COLO668 (cell line): ENCODE results near the gene CFAP47.
"Not testable (repeated sequence)": the region's sequence is repeated elsewhere in the genome, so short reads cannot be mapped to it uniquely, and the experiment has no call there.

ENCODE experiments used
- DNase-seq: peaks from one replicate; lab custom pipeline; 2025; ENCODE audit not compliant: unreplicated experiment; lab: John Stamatoyannopoulos, UW

The CFAP47 gene, protein sequence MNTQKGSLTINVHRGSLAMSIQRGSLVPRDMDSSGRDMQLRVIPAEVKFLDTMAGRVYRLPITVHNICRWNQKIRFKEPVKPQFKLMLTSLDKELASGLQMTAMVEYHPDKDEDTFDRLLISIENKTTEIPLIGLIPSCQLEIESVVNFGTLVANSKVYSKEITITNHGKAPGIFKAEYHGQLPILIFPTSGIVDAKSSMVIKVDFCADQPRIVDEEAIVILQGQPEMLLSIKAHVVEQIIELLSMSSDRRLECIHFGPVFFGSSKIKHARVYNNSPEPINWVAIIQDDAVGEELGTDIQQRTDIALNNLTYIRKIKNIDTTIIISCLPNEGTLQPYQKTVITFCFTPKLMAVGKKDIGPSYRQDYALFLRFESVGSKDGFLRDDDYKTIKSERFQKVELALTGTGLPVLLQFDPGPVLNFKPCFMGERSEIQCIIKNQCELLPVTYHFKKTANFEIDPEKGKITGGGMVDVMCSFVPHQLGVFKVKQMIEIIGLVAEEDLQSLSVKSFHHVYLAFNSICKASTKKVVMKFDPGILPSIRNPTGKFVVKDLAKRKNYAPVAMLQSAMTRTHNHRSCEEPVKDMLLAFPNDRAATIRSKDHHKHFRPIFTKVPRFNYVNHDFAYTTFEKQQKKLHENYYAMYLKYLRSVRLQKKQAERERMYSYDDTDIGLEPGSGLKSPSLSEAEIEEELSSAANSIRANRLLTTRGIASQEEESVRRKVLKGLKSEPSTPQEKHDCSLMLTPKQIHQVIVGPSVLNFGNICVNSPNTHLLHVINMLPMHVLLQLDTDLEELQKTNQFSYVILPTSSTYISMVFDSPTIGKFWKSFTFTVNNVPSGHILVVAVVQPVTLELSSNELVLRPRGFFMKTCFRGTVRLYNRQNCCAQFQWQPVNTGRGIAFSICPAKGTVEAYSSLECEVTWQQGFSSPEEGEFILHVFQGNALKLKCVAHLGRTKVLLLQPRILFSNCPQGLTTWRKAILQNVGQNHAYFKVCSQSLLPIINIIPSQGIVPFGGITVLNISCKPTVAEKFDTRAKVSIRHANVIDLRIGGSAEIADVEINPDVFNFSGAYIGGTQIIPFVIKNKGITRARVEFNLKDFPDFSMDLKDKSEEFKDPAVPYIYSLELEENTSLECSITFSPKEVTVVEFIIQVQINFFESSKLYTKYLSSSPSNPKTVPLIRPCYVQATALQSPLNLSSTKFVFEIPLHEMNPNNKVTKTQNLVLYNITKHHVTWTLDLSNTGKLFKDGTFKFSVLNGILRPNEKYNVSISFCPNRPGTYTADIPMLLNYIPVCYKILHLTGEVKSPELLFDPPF (N-terminal part only)

DNA sequence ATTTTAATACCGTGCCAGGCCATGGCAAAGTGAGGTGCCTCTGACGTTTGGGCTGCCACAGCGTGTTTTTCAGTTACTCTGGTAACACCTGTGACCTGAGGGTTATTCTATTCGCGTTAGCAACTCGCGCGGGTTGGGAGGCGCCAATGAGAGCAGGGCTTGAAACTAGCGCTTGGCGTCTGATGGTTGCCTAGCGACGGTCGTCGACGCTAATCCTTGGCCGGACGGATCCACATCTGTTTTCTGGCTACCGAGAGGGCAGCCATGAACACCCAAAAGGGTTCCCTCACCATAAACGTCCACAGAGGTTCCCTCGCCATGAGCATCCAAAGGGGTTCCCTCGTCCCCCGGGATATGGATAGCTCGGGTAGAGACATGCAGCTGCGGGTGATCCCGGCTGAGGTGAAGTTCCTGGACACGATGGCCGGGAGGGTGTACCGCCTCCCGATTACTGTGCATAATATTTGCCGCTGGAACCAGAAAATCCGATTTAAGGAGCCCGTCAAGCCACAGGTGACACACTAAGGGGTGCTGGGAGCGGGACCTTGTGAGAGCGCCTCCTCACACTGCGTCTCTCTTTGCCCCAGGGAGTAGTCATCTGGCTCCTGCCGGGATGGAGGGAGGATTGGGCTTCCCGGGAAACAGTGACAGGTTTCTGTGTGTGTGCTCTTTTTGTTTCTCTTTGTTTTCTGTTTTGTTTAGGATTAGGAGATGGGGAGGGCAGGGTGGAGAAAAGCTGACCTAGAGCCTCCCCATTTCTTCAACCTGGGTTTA lies at the start of gene CFAP47:
Gene CFAP47, plus strand, starts transcription at position 199 of the 774 bp plus-strand sequence. Its CDS starts 66 bp downstream, at position 265.
- DNase-seq: peak; percentile 69

DNA sequence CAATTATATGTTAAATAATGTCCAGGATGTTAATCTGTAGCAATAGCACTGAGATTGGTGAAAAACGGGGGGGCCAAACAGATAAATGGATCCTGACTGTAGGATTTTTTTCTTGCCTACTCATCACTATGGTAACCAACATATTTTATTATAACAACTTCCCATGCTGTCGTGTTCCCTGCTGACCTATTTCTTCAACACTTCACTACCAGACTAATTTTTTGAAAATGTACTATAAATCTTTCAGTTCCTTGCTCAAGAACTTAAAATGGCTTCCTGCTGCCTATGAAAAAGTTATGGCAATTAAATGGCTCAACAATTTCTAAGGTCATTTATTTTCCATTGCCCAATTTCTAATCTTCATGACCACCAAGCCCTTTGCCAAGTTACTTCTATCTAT lies 38.9 kb upstream of the CFAP47 start:
- no peak for DNase-seq

DNA sequence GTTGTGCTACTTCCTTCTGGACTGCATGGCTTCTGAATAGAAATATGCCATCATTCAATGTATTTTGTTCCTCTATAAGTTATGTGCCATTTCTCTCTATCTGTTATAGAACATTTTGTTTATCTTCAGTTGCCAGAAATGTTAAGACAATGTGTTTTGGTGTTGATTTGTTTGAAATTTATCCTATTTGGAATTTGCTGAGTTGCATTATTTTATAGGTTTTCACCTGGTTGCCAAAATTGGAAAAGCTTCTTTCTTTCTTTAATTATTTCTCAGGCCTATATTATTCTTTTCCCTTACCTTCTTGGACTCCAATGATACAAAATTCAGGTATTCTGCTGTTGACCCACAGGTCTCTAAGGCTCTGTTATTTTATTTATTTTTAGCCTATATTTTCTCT lies 33.4 kb upstream of the CFAP47 start:
- DNase-seq: no peak

DNA sequence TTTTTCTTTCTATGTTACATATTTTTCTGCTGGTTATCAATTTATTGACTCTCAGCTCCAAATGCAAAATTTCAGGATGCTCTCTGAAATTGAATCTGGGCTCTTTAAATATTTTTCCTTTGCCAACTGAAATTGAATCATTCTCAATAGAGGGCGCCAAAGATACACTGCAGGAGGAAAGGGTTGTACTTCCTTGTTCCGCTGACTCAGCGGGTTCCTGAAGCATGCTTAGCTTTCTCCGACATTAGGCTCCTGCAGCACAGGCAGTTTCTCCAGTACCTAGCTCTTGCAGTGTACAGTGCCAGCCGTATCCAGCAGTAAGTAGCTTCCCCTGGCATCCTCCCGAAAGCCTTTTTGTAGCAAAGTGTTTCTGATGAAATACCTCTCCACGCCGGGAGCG lies 28.8 kb upstream of the CFAP47 start:
- DNase-seq: peak; percentile 54

DNA sequence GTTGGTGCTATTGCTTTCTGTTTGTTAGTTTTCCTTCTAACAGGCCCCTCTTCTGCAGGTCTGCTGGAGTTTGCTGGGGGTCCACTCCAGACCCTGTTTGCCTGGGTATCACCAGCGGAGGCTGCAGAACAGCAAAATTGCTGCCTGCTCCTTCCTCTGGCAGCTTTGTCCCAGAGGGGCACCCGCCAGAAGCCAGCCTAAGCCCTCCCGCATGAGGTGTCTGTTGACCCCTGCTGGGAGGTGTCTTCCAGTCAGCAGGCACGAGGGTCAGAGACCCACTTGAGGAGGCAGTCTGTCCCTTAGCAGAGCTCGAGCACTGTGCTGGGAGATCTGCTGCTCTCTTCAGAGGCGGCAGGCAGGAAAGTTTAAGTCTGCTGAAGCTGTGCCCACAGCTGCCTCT lies 67.3 kb downstream of the CFAP47 start:
- not testable (repeated sequence) for DNase-seq

DNA sequence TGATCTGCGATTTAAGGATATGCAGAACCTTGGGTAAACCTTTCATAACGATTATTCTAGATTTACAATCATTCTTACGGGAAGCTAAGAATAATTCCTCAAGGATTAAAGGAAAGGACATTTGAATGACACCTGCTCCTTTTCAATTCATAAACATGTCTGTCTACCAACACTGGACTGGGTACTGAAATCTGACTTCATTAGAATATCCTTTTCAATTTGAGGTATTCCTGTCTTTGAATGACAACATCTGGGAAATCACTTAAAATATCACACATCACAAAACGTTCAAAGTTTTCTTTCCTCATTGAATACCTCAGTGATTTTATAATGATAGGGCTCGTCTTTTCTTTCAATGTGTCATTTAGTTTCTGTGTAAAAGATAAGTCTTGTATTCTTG lies 87.7 kb downstream of the CFAP47 start:
- DNase-seq: no peak

DNA sequence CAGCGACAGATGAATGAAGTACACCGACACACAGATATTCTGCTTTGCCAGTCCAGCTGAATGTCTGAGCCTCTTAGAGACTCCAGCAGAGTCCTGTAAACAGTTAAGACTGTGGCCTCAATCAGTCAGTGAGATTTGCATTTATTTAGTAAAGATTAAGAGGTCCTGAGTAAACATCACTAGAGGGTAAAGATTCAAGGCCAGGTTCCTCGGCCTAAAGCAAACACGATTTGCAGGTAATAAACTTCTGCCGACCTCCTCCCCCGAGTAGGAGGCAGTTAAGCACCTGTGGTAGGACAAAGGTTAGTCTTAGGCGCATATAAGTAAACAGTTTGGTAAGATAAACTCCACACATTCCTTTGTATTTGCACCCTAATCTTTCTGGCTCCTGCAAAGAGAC lies 99.6 kb downstream of the CFAP47 start:
- DNase-seq: no peak

DNA sequence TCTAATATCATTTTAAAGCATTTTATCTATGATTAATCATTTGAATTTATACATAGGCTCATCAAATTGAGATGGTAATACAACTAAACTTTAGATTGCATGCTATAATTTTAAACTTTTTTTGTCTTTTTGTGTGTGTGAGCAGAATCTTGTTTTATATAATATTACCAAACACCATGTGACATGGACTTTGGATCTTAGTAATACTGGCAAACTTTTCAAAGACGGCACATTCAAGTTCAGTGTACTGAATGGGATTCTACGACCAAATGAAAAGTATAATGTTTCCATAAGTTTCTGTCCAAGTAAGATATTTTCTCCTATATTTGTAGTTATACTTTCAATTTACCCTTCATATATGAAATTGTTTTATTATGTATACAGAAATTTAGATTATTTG lies 116.0 kb downstream of the CFAP47 start:
- no peak for DNase-seq

DNA sequence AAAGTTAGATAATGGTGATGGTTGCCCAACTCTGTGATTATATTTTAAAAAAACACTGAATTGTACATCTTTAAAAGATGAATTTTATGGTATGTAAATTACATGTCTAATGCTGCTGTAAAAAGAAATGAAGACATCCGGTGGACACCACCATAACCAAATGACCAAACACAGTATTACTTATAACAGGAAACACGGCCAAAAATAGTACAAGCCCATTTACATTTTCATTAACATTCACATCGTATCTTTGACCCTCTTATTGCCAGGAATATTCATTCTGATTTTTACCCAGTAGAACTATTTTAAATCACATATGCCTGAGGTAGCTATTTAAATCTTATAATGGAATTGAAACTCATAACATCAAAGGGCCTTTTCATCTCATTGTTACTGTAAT lies 143.2 kb downstream of the CFAP47 start:
- DNase-seq: no peak

DNA sequence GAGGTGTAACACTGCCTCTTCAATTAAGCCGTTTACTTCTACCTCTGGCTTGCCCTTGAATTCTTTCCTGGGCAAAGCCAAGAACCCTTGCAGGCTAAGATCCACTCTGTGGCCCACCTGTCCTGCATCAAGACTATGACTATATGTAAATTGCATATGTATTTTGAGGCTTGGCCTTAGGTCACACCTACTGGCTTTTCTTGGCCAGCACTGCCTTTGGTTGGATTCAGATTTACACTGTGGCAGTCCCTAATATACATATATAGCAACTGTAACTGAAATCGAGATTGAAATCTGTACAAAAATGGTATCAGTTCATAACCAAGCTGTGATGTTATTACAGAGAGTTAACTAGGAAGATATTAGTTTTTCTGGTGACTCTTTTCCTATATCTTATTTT lies 151.5 kb downstream of the CFAP47 start:
- no peak for DNase-seq

DNA sequence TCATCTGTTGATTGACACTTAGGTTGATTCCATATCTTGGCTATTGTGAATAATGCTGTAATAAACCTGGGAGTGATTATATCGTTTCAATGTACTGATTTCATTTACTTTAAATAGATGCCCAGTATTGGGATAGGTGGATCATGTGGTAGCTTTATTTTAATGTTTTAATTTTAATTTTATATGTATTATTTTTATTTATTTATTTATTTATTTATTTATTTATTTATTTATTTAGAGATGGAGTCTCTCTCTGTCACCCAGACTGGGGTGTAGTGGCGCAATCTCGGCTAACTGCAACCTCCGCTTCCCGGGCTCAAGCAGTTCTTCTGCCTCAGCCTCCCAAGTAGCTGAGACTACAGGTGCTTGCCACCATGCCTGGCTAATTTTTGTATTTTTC lies 155.5 kb downstream of the CFAP47 start:
- not testable (repeated sequence) for DNase-seq

DNA sequence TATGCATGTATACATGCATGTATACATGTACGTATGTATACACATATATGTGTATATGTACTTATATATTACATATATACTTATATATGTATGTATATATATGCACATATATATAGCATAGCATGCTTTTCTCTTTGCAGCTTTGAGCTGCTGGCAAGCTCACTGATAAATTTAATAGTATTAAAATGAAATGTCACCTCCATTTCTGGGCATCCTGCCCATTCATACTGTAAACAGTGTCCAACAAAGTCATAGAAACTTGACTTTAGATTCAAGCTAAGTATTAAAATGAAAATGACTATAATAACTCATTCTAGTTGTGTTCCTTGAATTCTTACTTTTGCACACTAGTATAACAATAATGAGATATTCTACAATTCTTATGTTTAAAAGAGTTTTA lies 163.7 kb downstream of the CFAP47 start:
- no peak for DNase-seq

DNA sequence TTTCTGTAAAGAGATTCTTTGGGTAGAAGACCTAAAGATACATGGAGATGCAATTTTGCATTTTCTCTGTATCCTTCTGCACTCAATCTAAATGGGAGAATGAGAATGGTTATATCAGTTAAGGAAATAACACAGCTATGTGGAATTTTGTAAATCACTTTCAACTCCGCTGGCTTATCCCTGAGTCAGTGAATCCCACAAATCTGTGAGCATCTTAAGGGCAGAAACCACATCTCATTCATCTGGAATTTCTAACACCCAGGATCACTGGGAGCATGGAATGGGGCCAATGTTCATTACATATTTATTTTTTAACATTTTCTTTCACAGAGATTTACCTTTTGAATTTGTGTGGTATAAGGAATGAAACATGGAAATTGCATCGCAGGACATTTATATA lies 167.8 kb downstream of the CFAP47 start:
- DNase-seq: no peak

DNA sequence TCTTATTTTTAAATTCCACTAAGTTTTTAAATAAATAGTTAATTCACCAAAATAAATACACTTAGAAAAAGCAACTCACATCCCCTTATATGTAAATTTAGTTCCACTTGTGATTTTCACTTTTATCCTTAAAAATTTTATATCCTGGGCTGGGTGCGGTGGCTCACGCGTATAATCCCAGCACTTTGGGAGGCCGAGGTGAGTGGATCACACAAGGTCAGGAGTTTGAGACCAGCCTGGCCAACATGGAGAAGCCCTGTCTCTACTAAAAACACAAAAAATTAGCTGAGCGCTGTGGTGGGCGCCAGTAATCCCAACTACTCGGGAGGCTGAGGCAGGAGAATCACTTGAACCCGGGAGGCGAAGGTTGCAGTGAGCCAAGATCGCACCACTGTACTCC lies 169.4 kb downstream of the CFAP47 start:
- not testable (repeated sequence) for DNase-seq

DNA sequence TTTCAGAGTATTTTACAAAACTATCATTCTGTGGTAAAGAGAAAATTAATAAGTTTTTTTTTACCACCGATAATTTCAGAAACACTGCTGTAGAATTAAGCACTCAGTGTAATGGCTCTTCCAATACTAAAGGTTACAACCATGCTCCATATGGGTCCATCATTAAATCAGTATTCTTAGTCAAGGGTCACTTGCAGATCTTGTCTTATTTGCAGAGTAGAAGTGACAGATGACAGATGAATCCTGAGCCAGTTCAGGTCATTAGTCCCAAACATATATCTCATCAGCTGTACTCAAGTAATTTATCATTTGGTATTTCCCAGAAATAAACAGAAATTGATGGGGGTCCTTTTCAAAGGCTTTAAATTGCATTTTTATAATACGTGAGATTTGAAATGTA lies 182.9 kb downstream of the CFAP47 start:
- DNase-seq: no peak

DNA sequence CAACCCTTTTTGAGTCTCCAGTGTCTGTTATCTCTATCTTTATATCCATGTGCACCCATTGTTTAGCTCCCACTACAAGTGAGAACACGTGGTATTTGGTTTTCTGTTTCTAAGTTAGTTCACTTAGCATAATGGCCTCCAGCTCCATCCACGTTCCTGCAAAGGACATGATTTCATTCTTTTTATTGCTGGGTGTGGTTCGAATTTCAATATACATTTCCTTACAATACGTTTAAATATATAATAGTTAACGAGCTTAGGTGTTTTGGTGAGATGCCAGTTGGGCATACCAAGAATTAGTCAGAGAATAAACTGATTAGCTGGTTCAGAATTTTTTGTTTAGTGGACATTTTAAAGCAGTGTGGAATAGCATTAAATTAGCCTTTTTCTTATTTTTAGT lies 196.7 kb downstream of the CFAP47 start:
- DNase-seq: no peak

DNA sequence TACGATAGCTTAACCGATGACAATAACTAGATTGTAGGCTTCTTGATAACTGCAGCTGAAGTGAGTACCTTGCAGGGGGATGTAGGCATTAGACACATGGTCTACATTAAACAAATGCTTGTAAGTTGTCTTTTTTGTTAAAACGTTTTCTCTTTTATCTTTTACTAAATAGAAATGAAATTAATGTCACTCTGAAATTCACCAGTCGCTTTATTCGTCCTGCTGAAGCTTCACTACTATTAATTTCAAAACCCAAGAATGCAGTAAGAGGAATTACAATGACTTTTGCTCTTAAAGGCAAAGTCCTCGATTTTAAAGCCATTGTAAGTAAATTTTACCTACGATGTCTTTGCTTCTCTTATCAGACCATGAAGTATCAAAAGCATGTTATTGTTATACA lies 239.7 kb downstream of the CFAP47 start:
- DNase-seq: no peak

DNA sequence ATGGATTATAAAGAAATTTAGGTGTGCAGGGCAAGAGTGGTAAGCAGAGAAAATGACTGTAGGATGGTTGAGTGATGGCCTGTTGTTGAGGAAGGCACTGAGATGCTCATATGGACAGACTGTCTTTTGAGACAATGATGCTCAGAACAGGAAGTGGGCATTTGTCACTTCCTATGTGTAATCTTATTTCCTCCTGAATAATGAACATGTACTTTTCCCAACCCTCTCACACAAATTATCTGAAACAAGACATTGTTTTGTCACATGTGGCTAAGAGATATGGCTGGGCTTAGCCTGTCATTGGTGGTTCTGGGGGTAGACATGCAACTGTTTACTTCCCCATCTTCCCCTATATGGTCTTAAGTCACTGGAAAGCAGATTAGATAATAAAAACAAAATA lies 240.5 kb downstream of the CFAP47 start:
- DNase-seq: no peak

DNA sequence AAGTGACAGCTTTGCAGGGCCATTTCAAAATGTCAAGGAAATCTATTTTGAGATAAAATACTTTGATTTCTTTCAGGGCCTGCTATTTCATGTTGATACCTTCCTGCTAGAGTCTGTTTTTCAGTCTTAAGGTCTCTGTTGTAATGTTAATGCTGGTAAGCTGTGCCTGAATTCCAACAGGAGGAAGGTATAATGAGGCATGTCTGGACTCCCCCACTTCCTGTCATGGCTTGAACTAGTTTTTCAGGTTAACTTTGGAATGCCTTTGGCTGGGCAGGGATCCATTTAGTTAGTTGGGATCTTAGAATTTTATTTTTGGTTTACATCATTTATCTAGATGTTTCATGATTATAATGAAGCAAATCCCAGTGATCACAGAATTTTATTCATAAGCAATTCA lies 279.0 kb downstream of the CFAP47 start:
- DNase-seq: no peak

DNA sequence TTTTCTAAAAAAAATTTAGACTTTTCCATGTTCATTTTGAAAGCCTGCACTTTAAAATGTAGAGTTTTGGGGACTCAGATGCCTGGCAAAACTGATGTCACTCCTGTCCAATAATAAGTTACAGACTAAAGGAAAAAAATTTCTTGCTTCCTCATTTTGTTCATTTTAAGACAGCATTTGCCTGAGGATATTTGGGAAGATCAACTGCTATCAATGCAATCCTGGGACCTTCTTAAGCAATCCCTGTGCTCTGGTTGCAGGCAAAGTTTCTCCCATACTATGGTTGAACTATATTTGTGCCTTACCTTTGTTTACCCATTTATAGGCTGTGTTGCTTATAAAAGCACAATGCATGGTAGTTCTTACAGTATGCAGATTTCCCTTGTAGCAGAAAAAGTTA lies 280.4 kb downstream of the CFAP47 start:
- no peak for DNase-seq

DNA sequence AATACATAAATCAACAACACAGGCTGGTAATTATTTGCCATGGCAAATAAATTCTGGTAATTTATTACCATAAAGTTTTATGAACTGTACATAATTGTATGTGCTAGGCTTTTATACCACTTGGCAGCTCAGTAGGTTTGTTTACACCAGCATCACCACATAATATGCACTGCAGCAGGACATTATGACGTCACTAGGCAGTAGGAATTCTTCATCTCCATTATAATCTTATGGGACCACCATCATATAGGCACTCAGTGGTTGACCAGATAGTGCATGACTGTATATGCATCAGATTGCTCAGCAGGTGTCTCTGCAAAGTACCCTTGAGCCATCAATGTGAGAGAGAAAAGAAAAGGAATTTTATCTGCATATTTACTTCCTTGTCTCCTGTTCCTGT lies 295.4 kb downstream of the CFAP47 start:
- peak; percentile 32 for DNase-seq
